ENCODE measurements around the gene GREB1.

GRCh38 chr2:11562011-11562410, 28.2 kb downstream of the GREB1 start:
- TF ChIP-seq CTCF (IDR thresholded peaks at IDR 0.05) (no peak), POLR2AphosphoS5 (IDR thresholded peaks at IDR 0.05) (no peak), EP300 (IDR thresholded peaks at IDR 0.05) (no peak), POLR2A (IDR thresholded peaks at IDR 0.05) (no peak)

Data from upper lobe of left lung (tissue), 4 donors.